ENCODE measurements around the gene ARL14. TPM values are rescaled to one million over a fixed set of nuclear protein-coding genes. Genes with fewer than 3 reads are reported as not detected.

ARL14 gene
- total RNA-seq, 1 donor from 2014 or later, result not detected

- Mint-ChIP-seq H3K27ac (ENCODE audit: unreplicated experiment) (no peak overlapping the region), H3K9me3 (ENCODE audit: low read depth) (no peaks in the 10 kb centered on the region), H3K4me3 (ENCODE audit: unreplicated experiment) (no peak overlapping the region), H3K27me3 (ENCODE audit: low read depth) (no peaks in the 10 kb centered on the region), H3K4me1 (ENCODE audit: low read depth) (peaks cover 24% of the 10 kb centered on the region), H3K36me3 (ENCODE audit: low read depth) (no peaks in the 10 kb centered on the region)
- no peak for TF ChIP-seq CTCF (IDR thresholded peaks at IDR 0.05)
- DNase-seq (ENCODE audit: low spot score), result no peak
Observed at GRCh38 chr3:160694345-160694744, 17.4 kb downstream of the ARL14 start.

DNA sequence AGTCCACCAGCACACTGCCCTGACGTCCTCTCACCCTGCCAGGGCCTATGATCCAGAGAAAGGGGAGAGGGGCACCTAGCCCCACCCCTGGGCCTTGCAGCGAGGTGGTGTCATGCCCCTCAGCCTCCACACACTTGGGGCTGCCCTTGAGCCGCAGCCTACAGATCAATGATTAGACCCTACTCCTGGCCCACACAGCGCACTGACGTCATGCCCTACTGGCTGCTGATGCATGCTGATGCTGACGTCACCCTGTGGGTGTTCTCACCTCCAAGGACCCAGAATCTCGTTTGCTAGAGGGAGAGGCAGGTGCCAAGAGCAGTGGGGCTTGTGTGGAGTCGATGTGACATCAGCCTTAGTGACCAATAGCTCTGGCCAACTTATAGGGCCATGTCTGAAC is 18.0 kb downstream of the ARL14 start:
- H3K27ac Mint-ChIP-seq (ENCODE audit: unreplicated experiment), result no peak overlapping the region
- DNase-seq (ENCODE audit: low spot score), result no peak
- H3K4me1 Mint-ChIP-seq (ENCODE audit: low read depth), result peaks cover 24% of the 10 kb centered on the region
- H3K4me3 Mint-ChIP-seq (ENCODE audit: unreplicated experiment), result no peak overlapping the region
- H3K36me3 Mint-ChIP-seq (ENCODE audit: low read depth), result no peaks in the 10 kb centered on the region
- no peaks in the 10 kb centered on the region for H3K9me3 Mint-ChIP-seq (ENCODE audit: low read depth)
- TF ChIP-seq CTCF (IDR thresholded peaks at IDR 0.05), result no peak
- no peaks in the 10 kb centered on the region for H3K27me3 Mint-ChIP-seq (ENCODE audit: low read depth)

DNA sequence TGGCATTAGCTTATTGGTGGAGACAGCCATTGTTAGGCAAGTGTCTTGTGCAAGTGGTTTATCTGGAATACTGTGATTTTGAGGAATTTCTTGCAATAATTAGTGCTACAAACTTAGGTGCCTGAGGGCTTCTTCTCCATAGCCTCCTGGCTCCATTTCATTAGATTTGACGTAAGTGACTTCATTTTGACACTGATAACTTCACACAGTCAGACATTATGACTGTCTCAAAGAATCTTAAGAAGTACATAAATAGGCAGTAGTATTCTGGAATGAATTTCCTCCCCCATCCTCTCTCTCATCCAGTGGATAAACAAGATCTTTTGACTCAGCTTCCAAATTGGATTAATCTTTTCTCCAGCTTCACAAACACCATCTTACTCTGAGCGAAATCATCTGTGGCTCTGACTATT is 19.0 kb downstream of the ARL14 start:
- Mint-ChIP-seq H3K27me3 (ENCODE audit: low read depth) (no peaks in the 10 kb centered on the region), H3K4me1 (ENCODE audit: low read depth) (peaks cover 24% of the 10 kb centered on the region), H3K4me3 (ENCODE audit: unreplicated experiment) (no peak overlapping the region), H3K27ac (ENCODE audit: unreplicated experiment) (no peak overlapping the region), H3K9me3 (ENCODE audit: low read depth) (no peaks in the 10 kb centered on the region), H3K36me3 (ENCODE audit: low read depth) (no peaks in the 10 kb centered on the region)
- TF ChIP-seq CTCF (IDR thresholded peaks at IDR 0.05), result no peak
- no peak for DNase-seq (ENCODE audit: low spot score)

GRCh38 chr3:160697637-160698380 is 20.8 kb downstream of the ARL14 start:
- H3K27ac Mint-ChIP-seq (ENCODE audit: unreplicated experiment), result peak overlapping the region; percentile 43
- H3K27me3 Mint-ChIP-seq (ENCODE audit: low read depth), result no peaks in the 10 kb centered on the region
- no peak overlapping the region for H3K4me3 Mint-ChIP-seq (ENCODE audit: unreplicated experiment)
- no peak for DNase-seq (ENCODE audit: low spot score)
- peaks cover under 1% of the 10 kb centered on the region for H3K9me3 Mint-ChIP-seq (ENCODE audit: low read depth)
- TF ChIP-seq CTCF (IDR thresholded peaks at IDR 0.05), result no peak
- H3K4me1 Mint-ChIP-seq (ENCODE audit: low read depth), result peaks cover 24% of the 10 kb centered on the region
- H3K36me3 Mint-ChIP-seq (ENCODE audit: low read depth), result no peaks in the 10 kb centered on the region

GRCh38 chr3:160698599-160699195 is 21.7 kb downstream of the ARL14 start:
- TF ChIP-seq CTCF (IDR thresholded peaks at IDR 0.05), result no peak
- H3K27ac Mint-ChIP-seq (ENCODE audit: unreplicated experiment), result peak overlapping the region; percentile 12
- H3K27me3 Mint-ChIP-seq (ENCODE audit: low read depth), result no peaks in the 10 kb centered on the region
- DNase-seq (ENCODE audit: low spot score), result no peak
- no peak overlapping the region for H3K4me3 Mint-ChIP-seq (ENCODE audit: unreplicated experiment)
- H3K36me3 Mint-ChIP-seq (ENCODE audit: low read depth), result no peaks in the 10 kb centered on the region
- peaks cover 2% of the 10 kb centered on the region for H3K9me3 Mint-ChIP-seq (ENCODE audit: low read depth)
- H3K4me1 Mint-ChIP-seq (ENCODE audit: low read depth), result peaks cover 27% of the 10 kb centered on the region

Measured in chondrocyte (in vitro differentiated cells).